Smooth muscle cell (in vitro differentiated cells): Measurements from ENCODE around the gene BDH1. TPM values are rescaled to one million over a fixed set of nuclear protein-coding genes. Genes with fewer than 3 reads are reported as not detected.

Source experiments
- DNase-seq: peaks from one replicate; lab custom pipeline; 2025; ENCODE audit not compliant: unreplicated experiment; lab: John Stamatoyannopoulos, UW
- H2AFZ ChIP-seq: fragments of 200-600 bp; sonication (generic); 2 replicates; pipeline ENCODE4 v1.6.0; 2016; ENCODE audit warnings: antibody characterized with exemption, low read depth, mild to moderate bottlenecking
- H3F3A ChIP-seq: fragments of 200-600 bp; sonication (generic); 2 replicates; pipeline ENCODE4 v1.6.0; 2017; ENCODE audit warnings: antibody characterized with exemption, low read depth
- H3K27ac ChIP-seq: fragments of 200-600 bp; sonication (generic); 2 replicates; pipeline ENCODE4 v1.5.1; 2016; ENCODE audit warnings: low read depth, mild to moderate bottlenecking
- H3K27me3 ChIP-seq: fragments of 200-600 bp; sonication (generic); 2 replicates; pipeline ENCODE4 v1.6.1; 2016; ENCODE audit warnings: low read depth, mild to moderate bottlenecking
- H3K36me3 ChIP-seq: fragments of 200-600 bp; sonication (generic); 2 replicates; pipeline ENCODE4 v1.5.1; 2016; ENCODE audit warnings: low read depth
- H3K4me1 ChIP-seq: fragments of 200-600 bp; sonication (generic); 2 replicates; pipeline ENCODE4 v1.5.1; 2016; ENCODE audit warnings: low read depth
- H3K4me2 ChIP-seq: fragments of 200-600 bp; sonication (generic); 2 replicates; pipeline ENCODE4 v1.6.0; 2016; ENCODE audit warnings: mild to moderate bottlenecking
- H3K4me3 ChIP-seq: fragments of 200-600 bp; sonication (generic); 2 replicates; pipeline ENCODE4 v1.5.1; 2016; ENCODE audit warnings: mild to moderate bottlenecking
- H3K79me2 ChIP-seq: fragments of 200-600 bp; sonication (generic); 2 replicates; pipeline ENCODE4 v1.6.0; 2016; ENCODE audit warnings: low read depth, mild to moderate bottlenecking
- H3K9ac ChIP-seq: fragments of 200-600 bp; sonication (generic); 2 replicates; pipeline ENCODE4 v1.6.0; 2016; ENCODE audit warnings: low read depth
- H3K9me3 ChIP-seq: fragments of 200-600 bp; sonication (generic); replicated peaks from 2 replicates; pipeline ENCODE4 v1.5.1; 2016; ENCODE audit warnings: low read depth
- H4K20me1 ChIP-seq: fragments of 200-600 bp; sonication (generic); 2 replicates; pipeline ENCODE4 v1.6.0; 2016; ENCODE audit warnings: low read depth
- WGBS: methylation state at CpG from one replicate; pipeline ENCODE4 v1.1.7; 2016; ENCODE audit warnings: low lambda C conversion rate; 5-methylcytosine and 5-hydroxymethylcytosine counted together
- polyA plus RNA-seq: library from polyadenylated mRNA; unstranded; fragments of >200 nt; fragmentation: Nextera tagmentation; extraction: Ambion mirVana; gene quantifications from 2 replicates; pipeline ENCODE4 v1.2.1, GENCODE V29; 2016
- total RNA-seq: library from RNA; depleted of rRNA; stranded (reverse); fragments of >200 nt; gene quantifications from 2 replicates; pipeline ENCODE4 v1.2.3, GENCODE V29; 2014
- TF ChIP-seq, protein P1 (sequence below): fragments of 200-600 bp; sonication (generic); IDR thresholded peaks from 2 replicates; pipeline ENCODE4 v1.5.1; 2017; ENCODE audit warnings: borderline replicate concordance, mild to moderate bottlenecking, antibody characterized with exemption; ENCODE audit not compliant: insufficient read depth, poor library complexity, severe bottlenecking

The BDH1 gene
- total and polyA plus RNA-seq, 2 experiments from 2014 or later, result 4.0 to 7.2 TPM

DNA sequence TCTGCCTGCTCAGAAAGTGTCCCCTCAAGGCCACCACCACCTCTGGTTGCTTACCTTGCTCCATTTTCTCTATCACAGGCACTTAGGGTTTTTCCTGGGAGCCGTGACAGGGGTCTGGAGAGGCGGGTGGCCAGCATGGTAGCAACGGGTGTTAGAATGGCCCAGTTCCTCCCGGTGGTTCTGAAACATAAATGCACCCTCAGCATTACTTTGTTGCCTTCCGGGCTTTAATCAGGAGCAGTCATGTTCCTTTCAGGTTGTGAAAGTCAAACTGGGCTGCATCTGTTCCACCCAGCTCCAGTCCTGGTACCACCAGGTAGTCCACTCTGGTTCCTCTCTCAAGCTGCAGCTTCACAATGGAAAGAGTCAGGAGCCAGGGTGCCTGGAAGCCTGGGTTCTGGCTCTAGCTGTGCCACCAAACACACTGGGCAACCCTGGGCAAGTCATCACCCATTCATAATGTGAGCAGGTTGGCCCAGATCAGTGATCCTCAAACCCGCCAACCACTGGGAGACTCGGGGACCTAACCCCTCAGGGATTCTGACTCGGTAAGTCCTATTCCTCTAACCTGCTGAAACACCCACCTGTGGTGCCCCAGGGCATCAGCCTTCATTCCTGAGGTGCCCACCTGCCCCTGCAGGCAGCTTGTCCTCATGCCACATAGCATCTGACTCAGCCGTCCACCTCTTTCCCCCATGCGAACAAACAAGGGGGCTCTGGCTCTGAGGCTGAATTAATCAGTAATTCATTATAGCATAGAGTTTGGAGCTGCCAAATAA is 9.3 kb downstream of the BDH1 start:
- Histone ChIP-seq H3K4me3 (no peak overlapping the region), H3F3A (no peaks in the 10 kb centered on the region), H3K36me3 (no peaks in the 10 kb centered on the region), H3K4me1 (peaks cover 7% of the 10 kb centered on the region), H4K20me1 (no peaks in the 10 kb centered on the region), H2AFZ (no peak overlapping the region), H3K27me3 (no peaks in the 10 kb centered on the region), H3K79me2 (no peaks in the 10 kb centered on the region), H3K9me3 (no peaks in the 10 kb centered on the region), H3K9ac (no peak overlapping the region), H3K4me2 (no peak overlapping the region), H3K27ac (no peak overlapping the region)
- WGBS, result 90% methylated on average over 10 of the region's 10 CpGs
- no peak for DNase-seq
- TF ChIP-seq, protein P1, sequence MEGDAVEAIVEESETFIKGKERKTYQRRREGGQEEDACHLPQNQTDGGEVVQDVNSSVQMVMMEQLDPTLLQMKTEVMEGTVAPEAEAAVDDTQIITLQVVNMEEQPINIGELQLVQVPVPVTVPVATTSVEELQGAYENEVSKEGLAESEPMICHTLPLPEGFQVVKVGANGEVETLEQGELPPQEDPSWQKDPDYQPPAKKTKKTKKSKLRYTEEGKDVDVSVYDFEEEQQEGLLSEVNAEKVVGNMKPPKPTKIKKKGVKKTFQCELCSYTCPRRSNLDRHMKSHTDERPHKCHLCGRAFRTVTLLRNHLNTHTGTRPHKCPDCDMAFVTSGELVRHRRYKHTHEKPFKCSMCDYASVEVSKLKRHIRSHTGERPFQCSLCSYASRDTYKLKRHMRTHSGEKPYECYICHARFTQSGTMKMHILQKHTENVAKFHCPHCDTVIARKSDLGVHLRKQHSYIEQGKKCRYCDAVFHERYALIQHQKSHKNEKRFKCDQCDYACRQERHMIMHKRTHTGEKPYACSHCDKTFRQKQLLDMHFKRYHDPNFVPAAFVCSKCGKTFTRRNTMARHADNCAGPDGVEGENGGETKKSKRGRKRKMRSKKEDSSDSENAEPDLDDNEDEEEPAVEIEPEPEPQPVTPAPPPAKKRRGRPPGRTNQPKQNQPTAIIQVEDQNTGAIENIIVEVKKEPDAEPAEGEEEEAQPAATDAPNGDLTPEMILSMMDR, result no peak

DNA sequence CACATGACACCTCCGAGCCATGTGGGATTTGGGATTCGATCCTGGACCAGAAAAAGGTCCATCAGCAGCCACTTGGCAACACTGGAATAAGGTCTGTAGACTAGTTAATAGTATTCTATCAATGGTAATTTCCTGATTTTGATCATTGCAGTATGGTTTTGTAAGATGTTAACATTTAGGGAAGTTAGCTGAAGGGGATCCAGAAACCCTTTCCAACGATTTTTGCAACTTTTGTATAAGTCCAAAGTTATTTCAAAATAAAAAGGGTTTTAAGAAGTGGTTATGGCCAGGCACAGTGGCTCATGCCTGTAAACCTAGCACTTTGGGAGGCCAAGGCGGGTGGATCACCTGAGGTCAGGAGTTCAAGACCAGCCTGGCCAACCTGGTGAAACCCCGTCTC is 10.2 kb downstream of the BDH1 start:
- H4K20me1 ChIP-seq, result no peaks in the 10 kb centered on the region
- H3F3A ChIP-seq, result no peaks in the 10 kb centered on the region
- no peaks in the 10 kb centered on the region for H3K36me3 ChIP-seq
- 90% methylated on average over 5 of the region's 5 CpGs for WGBS
- H3K79me2 ChIP-seq, result no peaks in the 10 kb centered on the region
- no peak overlapping the region for H3K4me3 ChIP-seq
- H2AFZ ChIP-seq, result no peak overlapping the region
- H3K27ac ChIP-seq, result no peak overlapping the region
- DNase-seq, result no peak
- no peaks in the 10 kb centered on the region for H3K27me3 ChIP-seq
- TF ChIP-seq, protein P1, result no peak
- no peaks in the 10 kb centered on the region for H3K9me3 ChIP-seq
- peaks cover 10% of the 10 kb centered on the region for H3K4me1 ChIP-seq
- no peak overlapping the region for H3K9ac ChIP-seq
- H3K4me2 ChIP-seq, result no peak overlapping the region

DNA sequence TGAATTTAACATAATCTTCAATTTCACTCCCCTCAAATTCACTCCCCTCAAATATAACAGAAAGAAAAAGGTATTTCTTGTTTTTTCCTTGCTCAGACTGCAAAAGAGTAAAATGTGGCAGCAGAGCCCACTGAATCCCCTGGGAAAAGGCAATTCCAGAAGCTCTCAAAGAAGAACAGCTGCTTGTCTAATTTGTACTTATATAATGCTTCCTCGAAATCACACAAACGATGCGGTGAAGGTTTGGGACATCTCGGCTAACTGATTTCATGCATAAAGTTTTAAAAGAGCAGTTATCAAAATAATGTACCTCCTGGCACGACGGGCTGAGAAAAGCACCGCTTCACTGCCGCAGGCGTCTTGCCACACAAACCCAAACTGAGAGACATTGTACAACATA is 10.7 kb downstream of the BDH1 start:
- Histone ChIP-seq H3K4me3 (no peak overlapping the region), H3K4me1 (peaks cover 10% of the 10 kb centered on the region), H3K79me2 (no peaks in the 10 kb centered on the region), H3K27ac (no peak overlapping the region), H3K36me3 (no peaks in the 10 kb centered on the region), H3K9ac (no peak overlapping the region), H3K27me3 (no peaks in the 10 kb centered on the region), H3F3A (no peaks in the 10 kb centered on the region), H3K9me3 (no peaks in the 10 kb centered on the region), H2AFZ (no peak overlapping the region), H3K4me2 (no peak overlapping the region), H4K20me1 (no peaks in the 10 kb centered on the region)
- WGBS, result 96% methylated on average over 9 of the region's 9 CpGs
- TF ChIP-seq, protein P1, result no peak
- no peak for DNase-seq
